HG03175 (cell line): Measurements from ENCODE around the gene SYCE1L.
"Not testable (repeated sequence)": the region's sequence is repeated elsewhere in the genome, so short reads cannot be mapped to it uniquely, and the experiment has no call there.

Experiments used
- ATAC-seq: cut with Tn5 transposase; IDR thresholded peaks from one replicate; pipeline ENCODE4 v1.9.1; 2021; ENCODE audit warnings: mild to moderate bottlenecking, moderate library complexity; ENCODE audit not compliant: unreplicated experiment

The SYCE1L gene, protein sequence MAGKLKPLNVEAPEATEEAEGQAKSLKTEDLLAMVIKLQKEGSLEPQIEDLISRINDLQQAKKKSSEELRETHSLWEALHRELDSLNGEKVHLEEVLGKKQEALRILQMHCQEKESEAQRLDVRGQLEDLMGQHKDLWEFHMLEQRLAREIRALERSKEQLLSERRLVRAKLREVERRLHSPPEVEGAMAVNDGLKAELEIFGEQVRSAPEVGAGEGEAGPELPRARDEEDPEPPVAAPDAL

DNA sequence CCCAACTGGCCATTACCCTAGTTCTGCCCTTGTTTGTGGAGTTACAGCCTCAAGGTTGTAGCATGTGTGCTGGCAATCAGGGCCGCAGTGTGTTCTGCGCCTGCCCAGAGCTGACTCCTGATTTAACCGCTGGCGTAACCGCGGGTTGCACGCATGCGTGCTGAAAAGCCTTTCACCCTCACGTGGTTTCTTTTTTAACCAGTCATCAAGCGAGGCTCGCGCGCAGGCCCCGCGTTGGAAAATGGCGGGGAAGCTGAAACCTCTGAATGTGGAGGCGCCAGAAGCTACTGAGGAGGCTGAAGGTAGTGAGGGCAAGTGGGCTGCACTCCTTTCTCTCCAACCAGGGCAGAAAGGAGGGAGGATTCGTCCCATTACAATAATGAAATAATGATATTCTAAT is at the start of gene SYCE1L:
SYCE1L (plus strand) TSS at position 198 of the 400 bp plus-strand sequence; CDS start at position 242, 44 bp downstream.
- no peak for ATAC-seq

DNA sequence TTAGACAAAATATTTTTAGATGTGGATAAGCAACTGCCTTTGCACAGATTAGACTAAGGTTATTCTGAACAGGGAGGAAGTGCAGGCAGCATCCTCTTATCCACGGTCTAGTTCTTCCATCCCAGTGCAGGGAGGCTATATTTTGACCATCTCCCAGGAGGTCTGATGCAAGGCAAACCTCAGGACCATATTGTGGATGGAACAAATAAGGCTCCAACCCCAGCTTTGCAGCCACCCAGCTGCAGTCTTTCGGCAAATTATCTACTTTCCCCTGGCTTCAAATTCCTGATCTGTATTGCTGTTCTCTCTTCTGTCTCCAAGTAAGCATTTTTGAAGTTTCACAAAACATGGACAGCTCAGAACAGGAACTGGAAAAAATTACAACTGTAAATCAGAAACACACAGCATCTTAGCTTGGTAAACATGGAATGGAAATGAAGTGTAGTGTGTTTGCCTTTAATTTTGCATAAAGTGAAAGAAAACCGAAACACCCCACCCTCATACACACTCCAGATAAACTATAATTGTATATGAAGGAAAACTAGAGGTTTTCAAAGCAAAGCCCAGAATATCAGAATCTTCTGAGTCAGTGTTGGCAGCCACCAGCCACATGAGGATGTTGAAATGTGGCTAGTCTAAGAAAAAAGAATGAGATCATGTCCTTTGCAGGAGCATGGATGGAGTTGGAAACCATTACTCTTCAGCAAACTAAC is 41.7 kb upstream of the SYCE1L start:
- no peak for ATAC-seq

- no peak for ATAC-seq
Observed at GRCh38 chr16:77158293-77158692, 40.9 kb upstream of the SYCE1L start.

GRCh38 chr16:77165006-77165405 is 34.2 kb upstream of the SYCE1L start:
- ATAC-seq, result no peak

GRCh38 chr16:77165536-77166236 is 33.5 kb upstream of the SYCE1L start:
- ATAC-seq, result not testable (repeated sequence)

- ATAC-seq, result no peak
Observed at GRCh38 chr16:77166726-77167125, 32.5 kb upstream of the SYCE1L start.

DNA sequence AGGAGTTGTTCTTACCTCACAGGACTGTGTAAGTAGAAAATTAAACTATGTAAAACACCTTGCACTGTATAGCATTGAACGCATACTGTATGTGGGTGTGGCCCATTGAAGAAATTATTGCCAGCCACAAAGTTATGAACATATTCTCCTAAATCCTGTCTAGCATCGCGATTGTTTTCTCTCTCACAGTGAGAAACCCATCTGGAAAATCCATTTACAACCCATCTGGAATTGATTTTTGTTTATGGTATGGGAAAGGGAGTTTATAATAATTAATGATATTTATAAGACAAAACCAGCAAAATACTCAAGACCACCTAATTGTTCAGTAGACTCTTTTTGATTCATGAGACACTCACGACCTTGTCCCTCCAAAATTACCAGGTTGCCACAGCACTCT is 30.3 kb upstream of the SYCE1L start:
- ATAC-seq, result no peak

DNA sequence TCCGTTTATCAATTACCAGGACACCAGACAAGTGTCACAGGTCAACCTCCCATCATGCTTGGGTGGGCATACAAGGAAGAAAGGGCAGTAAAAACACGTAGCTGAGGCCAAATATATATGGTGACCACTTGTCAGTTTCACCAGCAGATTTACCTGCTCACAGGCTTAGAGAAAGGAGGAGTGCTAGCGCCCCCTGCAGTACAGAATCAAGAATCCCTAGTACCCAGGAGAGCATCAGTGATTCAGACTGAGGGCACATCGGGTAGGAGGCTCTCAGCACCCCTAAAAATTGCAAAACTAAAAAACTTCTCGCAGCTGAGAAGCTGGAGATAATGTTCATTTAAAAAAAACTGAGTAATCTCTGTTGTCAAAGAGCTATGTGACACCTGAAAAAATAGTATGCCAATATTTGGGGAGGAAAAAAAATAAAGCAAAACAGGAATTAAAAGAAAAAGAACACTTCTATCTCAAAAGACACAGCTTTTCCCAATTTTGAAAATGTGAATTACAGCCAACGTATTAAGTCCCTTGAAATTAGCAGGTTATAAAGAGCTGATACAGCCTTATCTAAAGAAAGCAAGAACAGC is 29.5 kb upstream of the SYCE1L start:
- peak; percentile 75 for ATAC-seq

- ATAC-seq, result no peak
Observed at GRCh38 chr16:77170805-77171204, 28.4 kb upstream of the SYCE1L start.

- ATAC-seq, result peak; percentile 85
Observed at GRCh38 chr16:77171745-77172635, 27.2 kb upstream of the SYCE1L start.

- no peak for ATAC-seq
Observed at GRCh38 chr16:77172951-77173350, 26.3 kb upstream of the SYCE1L start.

DNA sequence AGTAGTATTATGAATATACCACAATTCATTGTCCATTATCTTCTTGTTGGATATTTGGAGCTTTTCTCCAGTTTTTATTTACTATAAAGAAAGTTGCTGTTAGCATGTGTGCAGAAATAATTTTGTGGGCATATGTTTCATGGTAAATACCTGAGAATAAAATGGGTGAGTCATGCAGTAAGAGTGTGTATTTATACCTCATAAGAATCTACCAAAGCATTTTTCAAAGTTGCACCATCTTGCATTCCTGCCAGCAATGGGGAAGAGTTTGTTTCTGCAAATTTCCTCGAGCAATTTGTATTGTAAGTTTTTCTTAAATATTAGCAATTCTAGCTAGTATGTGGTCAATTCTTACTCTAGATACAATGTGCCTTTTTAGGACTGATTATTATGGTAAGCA is 16.1 kb upstream of the SYCE1L start:
- ATAC-seq, result no peak

DNA sequence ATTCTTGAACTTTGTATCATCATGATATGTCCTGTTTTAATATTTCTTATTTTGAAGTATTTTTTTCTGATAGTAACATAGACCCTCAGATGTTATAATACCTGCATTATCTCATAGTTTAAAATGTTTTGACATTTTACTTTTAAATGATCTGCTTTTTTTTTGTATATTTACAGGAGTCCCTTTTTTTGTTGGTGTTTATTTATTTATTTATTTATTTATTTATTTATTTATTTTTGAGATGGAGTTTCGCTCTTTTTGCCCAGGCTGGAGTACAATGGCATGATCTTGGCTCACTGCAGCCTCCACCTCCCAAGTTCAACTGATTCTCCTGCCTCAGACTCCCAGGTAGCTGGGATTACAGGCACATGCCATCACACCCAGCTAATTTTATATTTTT is 12.9 kb upstream of the SYCE1L start:
- ATAC-seq, result not testable (repeated sequence)

GRCh38 chr16:77190190-77190477 is 9.1 kb upstream of the SYCE1L start:
- ATAC-seq, result no peak

- peak; percentile 97 for ATAC-seq
Observed at GRCh38 chr16:77190478-77191258, 8.5 kb upstream of the SYCE1L start, which contains the start of gene MON1B. Gene MON1B, plus strand, starts transcription at chr16:77191190. Its CDS starts 296 bp downstream, at chr16:77191486.

DNA sequence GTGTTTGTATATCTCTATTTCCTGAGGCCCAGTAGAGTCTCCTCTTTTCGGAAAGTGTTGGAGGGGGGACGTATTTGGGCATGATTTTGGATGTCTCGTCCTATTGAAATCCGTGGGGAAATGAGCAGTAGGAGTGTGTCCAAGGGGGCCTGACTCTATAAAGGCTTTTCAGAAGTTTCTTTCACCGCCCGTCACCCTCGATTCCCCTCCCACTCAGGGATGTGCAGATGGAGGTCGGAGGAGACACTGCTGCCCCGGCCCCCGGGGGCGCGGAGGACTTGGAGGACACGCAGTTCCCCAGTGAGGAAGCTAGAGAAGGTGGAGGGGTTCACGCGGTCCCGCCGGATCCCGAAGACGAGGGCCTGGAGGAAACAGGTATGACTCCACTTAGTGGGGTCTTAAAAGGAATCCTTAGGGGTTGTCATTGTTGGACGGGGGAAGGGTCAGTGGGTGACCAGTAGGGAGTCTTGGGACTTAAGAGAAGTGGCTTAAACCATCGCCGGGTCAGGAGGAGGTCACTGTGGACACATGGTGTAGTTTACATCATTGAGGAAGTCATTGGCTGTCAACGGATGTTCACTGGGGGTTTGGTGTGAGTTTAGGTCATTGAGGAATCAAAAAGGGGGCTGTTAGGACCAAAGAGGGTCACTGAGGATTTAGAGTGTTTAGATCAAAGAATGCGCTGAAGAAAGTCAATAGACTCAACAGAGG is 7.8 kb upstream of the SYCE1L start:
- peak; percentile 19 for ATAC-seq

- ATAC-seq, result no peak
Observed at GRCh38 chr16:77193377-77193776, 5.8 kb upstream of the SYCE1L start.

DNA sequence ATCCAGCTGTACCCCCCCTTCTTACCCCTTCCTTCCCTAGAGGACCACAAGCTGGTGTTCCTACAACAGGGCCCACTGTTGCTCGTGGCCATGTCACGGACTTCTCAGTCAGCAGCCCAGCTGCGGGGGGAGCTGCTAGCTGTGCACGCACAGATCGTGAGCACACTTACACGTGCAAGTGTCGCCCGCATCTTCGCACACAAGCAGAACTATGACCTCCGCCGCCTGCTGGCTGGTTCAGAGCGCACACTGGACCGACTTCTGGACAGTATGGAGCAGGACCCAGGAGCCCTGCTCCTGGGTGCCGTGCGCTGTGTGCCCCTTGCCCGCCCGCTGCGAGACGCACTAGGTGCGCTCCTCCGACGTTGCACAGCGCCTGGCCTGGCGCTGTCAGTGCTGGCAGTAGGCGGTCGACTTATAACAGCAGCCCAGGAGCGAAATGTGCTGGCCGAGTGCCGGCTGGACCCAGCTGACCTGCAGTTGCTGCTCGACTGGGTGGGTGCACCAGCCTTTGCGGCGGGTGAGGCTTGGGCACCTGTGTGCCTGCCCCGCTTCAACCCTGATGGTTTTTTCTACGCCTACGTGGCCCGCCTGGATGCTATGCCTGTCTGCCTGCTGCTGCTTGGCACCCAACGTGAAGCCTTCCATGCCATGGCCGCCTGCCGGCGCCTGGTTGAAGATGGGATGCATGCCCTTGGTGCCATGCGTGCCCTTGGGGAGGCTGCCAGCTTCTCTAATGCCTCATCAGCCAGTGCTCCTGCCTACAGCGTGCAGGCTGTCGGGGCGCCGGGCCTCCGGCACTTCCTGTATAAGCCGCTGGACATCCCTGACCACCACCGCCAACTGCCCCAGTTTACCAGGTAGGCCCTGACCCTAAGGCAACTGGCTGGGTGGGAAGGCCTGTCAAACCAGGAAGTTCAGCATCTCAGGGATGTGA is 4.6 kb upstream of the SYCE1L start:
- ATAC-seq, result no peak
